UCSD-AML1 (cell line): ENCODE results near the gene HS3ST4.
"Not testable (repeated sequence)": the region's sequence is repeated elsewhere in the genome, so short reads cannot be mapped to it uniquely, and the experiment has no call there.

Experiments used
- DNase-seq: peaks from one replicate; lab custom pipeline; 2025; ENCODE audit not compliant: unreplicated experiment; lab: John Stamatoyannopoulos, UW

Gene HS3ST4

DNA sequence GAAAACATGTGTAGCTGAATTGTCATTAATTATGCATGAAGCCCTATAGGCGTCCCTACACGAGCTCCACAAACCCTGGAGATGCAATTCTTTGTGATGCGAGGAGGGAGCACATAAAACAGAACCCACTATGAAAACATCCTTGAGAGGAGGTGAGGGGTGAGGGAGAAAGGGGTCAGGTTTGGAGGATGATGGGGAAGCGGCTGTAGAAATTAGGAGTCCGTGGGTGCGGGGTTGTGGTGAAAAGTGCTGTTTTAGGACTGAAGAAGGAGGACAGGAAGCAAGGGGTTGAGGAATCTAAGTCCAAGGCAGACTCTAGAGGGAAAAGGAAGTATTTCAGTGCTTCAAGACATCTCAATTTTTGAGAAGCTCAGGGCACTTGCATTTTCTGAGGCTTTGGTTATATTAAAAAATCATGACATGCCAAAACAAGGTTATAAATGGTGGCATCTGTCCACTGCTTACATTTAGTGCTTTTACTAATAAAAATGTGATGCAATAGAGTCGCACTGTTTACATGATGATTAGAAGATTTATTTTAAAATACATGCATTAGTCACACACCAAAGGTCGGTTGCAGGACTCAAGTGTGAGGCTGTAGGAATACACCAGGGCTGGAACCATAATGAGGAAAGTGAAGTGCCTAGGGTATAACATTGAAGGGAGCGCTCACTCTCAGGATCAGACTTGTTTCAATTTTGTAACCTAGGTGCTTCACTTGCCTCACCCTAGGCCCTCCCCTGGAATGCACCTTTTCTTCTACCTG, 379.5 kb downstream of the HS3ST4 start:
- DNase-seq: no peak

DNA sequence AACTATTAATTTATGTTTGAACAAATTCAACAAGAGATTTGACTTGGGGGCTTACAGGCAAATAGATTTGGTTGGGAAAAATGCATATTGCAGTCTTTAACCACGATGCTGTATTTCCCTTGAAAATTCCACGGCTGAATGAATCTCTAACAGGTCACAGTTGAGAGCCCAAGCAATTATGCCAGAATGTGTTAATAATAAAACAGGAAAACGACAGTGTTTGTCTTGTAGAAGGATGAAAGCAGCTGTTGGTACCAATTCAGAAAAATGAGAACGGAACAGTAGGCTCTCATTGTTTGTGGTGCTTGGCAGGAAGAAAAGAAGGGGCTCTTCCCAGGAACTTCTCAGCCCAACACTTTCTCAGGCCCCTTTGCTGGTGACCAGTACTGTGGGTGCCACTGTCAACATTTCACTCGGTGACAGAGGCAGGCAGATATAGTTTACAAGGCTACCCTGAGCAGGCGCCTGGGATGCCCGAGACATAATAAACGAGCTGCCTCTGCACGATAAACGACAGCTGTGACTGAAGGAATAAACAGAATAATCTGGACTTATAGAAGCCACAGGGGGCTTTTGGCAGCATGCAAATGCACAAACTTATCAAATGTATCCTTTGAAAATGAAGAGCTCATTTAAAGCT, 387.1 kb downstream of the HS3ST4 start:
- no peak for DNase-seq

DNA sequence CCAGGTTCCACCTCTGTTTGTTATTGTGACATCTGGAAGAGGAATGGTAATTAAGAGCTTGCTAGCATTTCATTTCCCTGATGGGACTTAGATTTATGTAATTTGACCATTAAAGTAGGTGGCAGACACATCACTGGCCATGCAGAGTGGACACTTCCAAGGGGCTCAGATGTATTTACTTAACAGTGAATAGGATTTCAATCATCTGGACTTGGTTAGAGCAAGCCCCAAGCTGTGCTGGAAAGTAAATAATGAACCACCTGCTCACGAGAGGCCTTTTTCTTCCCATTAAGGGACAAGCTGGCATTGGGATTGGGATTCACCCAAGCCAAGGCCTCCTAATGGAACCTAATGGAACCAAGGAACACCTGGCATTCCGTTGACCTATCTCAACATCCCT, 395.3 kb downstream of the HS3ST4 start:
- no peak for DNase-seq

DNA sequence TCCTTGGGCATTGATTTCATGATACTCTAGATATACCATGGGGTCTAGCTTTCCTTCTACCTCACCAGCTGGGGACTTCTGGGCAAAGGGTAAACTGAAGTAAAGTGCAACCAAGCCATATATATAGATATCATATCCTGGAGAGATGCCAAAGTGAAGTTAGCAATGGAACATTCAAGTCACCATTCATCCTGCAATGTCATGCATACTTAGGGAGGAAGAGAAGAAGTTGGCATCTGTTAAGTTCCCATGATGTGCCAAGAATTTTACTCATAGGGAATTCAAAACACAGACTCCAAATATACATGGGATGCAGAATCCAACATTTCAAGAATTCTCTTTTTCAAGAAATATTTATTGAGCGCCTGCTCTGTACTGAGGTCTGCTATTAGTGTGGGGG, 399.8 kb downstream of the HS3ST4 start:
- no peak for DNase-seq

DNA sequence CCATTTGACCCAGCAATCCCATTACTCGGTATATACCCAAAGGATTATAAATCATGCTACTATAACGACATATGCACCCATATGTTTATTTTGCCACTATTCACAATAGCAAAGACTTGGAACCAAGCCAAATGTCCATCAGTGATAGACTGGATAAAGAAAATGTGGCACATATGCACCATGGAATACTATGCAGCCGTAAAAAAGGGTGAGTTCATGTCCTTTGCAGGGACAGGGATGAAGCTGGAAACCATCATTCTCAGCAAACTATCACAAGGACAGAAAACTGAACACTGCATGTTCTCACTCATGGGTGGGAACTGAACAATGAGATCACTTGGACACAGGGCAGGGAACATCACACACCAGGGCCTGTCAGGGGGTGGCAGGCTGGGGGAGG, 406.4 kb downstream of the HS3ST4 start:
- not testable (repeated sequence) for DNase-seq

DNA sequence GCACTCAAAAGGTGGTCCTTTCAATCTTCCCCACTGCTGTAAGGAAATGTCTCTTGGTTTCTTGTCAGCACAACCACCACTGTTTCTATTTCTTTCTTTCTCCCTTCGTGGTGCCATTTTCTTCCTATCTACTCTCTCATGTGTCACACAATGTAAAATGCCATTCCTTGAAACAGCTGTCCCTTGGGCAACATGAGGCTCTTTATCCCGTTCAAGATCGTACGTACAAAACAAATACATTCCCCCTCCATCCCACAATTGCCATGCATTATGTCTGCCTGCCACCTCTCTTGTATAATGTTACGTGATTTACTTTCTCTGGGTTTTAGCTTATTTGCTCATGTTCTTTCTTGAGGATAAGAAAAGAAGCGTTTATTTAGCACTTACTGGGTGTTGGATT, 410.6 kb downstream of the HS3ST4 start:
- DNase-seq: no peak

DNA sequence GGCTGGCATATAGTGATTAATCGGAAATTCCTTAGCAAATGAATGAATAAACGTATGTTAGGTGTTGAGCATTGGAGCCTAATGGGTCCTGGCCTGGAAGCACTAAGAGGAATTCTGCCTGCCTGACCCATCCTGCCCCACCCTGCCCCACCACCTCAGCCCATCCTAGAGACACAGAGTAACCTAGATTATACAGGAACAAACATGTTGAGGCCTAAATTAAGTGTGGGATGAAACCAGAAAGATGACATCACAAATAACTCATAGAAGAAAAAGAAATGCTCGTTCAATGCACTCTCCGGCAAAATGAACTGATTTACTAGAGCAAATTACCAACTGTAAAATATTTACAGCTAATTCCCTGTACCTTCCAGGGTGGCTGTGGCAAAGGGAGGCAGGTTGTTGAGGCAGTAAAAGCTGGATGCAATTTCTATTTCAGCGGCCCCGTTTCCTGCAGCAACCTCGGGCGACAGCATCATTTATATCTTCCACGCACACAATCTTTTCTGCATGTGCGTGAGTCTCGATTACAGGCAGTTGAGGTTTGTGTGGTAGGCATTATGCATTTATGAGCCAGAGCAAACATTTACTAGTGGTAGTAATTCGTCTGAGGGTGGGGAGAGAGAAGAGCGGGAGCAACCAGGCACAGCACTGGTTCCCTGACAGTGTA, 417.2 kb downstream of the HS3ST4 start:
- no peak for DNase-seq

DNA sequence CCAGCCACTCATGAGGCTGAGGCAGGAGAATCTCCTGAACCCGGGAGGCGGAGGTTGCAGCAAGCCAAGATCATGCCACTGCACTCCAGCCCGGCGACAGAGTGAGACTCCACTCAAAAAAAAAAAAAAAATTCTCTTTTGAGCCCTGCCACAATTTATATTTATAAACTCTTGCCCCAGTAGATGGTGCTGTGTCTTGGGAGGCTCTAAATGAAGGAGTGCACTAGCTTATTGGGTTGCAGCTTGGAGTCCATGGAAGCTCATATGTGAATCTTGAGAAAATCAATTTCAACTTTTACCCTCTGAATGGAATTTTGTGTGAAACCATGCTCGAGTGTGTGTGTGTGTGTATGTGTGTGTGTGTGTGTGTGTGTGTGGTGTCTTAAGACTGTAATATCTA, 420.1 kb downstream of the HS3ST4 start:
- DNase-seq: no peak

DNA sequence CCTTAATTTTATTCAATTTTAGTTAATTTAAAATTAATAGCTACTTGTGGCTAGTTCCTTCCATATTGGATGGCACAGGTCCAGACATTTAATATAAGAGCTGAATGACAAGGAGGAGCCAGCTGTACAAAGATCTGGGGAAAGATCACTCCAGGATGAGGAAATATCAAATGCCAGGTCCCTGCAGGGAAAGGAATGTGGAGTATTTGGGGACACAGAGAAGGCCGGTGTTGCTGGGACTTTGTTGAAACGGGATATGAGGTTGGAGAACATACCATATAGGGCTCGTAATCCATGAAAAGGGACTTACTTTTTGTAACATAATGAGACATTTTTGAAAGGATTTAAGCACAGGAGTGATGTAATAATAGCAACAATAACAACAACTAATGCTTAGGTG, 426.8 kb downstream of the HS3ST4 start:
- no peak for DNase-seq

DNA sequence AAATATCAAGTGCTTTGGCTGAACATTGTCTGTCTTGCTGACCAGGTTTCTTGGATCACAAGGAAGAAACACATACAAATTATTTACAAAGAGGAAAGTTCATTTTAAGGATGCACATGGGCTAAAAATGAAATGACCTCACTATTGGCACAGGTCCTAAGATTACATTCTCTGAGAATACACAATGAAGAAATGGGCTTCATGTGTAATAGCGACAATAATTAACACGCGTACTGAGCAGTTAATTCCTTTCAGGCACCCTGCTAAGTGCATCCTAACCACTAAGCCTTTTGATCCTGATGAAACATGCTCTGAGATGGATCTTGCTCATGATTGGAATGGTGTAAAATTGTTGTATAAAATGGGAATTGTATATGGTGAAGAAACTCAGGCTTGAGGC, 429.0 kb downstream of the HS3ST4 start:
- no peak for DNase-seq

DNA sequence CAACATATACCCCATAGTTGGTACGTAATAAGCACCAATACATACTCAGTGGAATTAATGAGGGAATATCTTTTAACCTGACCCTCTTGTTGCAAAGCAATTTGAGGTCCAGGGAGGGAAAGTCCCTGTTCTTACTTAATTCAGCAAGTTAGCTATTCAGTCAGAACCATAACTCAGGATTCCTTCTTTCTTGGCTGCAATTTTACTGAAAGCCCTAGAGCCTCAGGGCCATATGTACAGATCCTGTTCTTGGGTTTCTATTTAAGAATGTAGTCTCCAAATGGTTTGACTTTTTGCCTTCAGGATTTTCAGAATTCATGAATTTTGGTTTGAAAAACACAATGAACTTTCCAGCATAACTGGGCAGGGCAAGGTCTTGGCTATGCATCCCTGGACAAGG, 436.5 kb downstream of the HS3ST4 start:
- no peak for DNase-seq

DNA sequence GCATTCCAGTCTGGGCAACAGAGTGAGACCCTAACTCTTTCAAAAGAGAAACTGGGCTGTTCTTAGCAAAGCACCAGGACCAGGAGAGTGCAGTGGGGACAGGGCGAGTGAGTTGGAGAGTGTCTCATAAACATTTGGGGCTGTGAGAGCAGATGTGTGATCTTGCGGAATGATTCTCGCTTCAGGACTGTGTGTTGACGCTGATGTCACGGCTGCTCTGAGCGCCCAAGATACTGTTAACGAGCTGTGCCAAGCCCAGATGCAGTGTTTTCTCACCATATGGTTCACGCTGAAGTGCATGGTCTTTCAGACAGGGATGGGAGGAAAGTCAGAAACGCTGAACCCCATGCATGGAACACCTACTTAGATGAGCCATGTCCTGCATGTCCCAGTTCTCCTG, 438.2 kb downstream of the HS3ST4 start:
- DNase-seq: no peak

DNA sequence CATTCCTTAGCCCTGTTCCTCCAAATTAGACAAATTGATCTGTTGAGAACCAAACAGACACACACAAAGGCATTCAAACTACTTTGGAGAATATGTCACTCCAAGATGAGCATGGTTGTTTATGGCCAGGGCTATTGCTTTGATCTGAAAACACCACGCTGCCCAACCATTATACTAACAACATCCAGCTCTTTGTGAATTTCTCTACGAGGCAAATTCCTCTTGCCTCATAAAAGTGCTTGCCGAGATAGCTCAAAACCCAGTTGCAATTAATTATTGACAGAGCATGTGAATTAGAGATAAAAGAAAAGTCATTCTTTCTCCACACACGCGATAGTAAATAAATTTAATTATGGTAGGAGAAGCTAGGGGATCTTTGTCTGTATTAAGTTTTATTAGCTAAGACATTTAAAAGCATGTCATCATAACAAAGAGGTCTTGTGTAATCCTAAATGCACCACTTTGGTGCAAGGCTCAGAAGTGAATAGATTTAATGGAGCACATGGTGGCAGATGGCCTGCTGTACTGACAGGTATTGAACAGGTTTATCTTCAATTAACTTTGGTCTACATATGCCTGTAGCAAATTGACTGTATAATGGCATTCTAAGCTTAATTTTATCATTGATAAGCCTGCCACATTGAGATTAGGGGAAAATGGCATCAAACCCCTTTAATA, 441.8 kb downstream of the HS3ST4 start:
- DNase-seq: no peak

DNA sequence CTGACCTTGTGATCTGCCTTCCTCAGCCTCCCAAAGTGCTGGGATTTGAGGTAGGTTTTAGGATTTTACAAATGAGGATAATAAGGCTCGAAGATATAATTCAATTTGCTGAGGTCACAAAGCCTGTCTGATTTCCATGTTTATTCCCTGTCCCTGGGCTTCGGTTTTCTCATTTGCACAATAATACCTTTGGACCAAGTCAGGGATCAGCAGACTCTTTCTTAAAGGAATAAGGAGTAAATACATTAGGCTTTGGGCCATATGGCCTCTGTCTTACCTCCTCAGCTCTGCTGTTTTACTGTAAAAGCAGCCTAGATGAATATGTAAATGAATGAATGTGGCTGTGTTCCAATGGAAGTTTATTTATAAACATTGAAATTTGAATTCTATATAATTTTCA, 442.8 kb downstream of the HS3ST4 start:
- no peak for DNase-seq

DNA sequence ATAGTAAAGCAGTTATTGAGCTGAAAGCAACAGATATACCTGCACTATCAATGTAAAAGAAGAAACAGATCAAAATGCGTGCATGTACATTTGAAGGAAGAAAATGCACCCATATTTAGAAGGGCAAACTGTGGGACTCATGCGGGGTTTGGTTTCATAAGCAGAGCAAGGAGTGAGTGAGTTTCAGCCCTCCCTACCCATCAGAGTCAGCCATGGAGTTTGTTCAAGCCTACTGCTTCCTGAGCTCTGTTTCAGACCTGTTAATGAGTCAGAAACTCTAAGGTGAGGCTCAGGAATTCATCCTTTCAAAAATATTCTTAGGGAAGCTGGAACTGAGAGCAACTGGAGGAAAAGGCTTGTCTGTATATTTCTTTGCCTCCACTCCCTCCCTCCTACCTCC, 446.2 kb downstream of the HS3ST4 start:
- DNase-seq: no peak

DNA sequence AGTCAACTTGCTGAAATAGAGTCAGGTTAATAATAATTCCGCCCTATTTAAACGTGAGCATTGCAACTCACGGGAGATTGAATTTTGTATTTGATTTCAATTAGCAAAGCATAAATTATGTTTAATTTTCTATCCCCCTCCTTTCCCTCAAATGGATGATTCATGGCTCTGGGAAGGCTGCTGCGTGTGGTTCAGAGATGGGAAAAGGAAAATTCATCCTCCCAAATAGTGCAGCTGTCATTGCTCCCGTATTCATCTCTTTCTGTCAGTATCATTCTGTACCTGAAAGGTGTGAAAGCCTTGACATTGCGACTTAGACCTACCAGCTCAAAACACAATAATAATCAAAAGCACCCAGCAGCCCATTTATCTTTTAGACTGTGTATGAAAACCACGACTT, 447.3 kb downstream of the HS3ST4 start:
- no peak for DNase-seq

DNA sequence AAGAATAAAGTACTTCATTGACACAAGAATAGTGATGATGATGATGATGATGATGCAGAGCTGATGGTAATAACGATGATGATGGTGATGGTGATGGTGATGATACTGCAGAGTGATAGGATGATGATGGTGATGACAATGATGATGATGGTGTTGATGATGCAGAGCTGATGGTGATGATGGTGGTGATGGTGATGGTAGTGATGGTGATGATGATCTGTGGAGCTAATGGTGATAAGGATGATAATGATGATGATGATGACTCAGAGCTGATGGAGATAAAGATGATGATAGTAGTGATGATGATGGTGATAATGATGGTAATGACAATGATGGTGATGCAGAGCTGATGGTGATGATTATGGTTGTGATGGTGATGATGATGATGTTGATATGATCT, 448.1 kb downstream of the HS3ST4 start:
- no peak for DNase-seq

DNA sequence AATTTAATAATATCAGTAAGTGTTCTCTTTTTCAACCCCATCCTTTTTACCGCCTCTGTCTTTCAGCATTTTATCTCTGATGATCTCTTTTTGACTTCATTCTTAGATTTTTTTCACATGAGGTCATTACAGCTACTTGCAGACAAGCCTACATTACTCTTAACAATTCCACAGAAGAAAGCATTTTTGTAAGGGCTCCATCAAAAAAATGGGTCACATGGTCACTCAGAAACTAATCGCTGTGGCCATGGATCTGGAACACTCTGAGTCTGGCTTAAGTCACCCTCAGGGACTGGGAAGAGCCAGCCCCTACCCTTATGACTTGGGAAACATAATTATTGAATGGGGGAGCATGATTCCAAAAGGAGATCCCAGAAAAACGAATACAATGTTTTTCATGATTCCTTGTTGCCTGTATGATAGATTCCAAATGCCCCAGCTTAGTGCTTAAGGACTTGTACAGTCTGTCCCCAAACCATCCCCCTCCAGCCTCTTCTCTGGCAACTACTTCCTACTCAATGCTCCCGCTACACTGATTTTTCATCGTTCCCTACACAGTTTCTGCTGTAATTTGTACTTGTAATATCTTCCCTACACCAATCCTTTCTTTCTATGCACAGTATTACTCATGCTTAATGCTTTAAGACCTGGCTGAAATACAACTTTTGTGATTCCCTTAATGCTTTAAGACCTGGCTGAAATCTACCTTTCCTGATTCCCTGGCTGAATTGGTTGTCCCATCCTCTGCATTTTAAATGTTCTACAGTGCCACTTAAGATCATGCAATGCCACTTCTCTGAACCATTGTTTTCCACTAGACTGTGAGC, 457.8 kb downstream of the HS3ST4 start:
- DNase-seq: no peak

DNA sequence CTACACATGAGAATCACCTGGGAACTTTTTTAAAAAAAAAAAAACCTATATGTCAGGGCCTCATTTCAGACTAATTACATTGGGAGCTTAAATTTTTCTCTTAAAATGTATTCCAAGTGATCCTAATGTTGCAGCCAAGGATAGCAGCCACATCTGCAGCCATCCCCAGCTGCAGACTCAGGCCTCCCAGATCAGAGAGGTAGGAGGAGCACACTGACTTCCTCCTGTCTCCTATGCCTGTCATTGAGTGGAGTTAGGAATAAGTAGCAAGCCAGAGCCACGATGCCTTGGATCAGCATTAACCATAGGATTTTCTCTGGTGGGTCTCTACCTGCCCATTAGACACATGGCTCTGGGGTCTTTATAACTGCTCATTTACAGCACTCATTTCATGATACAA, 463.5 kb downstream of the HS3ST4 start:
- DNase-seq: no peak

DNA sequence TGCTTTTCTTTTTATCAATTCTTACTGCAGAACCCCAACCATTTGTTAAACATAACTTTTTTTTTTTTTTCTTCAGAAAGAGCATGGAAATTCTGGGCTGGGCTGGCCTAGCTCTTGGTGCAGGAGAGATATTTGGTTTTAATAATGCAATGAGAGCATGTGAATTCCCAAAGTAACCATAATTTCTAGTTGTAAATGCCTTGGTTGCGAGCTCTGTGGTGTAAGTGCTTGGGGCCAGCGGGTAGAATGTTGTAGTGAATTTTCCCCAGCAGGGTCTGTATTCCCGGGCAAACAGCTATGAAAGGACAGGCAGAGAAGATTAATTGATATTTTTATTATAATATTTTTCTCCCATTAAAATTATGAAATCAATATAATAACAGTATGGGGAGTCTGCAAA, 465.6 kb downstream of the HS3ST4 start:
- DNase-seq: no peak

DNA sequence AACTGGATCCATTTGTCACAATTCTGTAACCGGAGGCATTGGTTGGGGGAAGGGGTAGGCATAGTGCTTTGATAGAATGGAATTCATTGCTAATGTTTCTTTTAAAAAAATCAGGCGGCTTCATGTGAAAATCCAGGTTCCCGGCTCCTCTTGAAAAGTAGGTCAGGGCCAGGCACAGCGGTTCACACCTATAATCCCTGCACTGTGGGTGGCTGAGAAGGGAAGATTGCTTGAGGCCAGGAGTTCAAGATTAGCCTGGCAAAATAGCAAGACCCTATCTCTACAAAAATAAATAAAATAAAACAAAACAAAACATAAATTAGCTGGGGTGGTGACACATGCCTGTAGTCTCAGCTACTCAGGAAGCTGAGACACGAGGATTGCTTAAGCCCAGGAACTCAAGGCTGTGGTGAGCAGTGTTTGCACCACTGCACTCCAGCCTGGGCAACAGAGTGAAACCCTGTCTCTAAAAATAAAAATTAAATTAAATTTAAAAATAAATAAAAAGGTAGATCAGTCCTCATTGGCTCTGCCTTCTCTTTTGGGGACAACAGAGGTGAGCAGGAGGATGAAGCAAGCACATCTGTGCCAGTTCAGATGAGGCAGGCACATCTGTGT, 466.5 kb downstream of the HS3ST4 start:
- no peak for DNase-seq
